ENCODE data around the gene TXNDC8.
"Not testable (repeated sequence)": the region's sequence is repeated elsewhere in the genome, so short reads cannot be mapped to it uniquely, and the experiment has no call there.

Gene TXNDC8

DNA sequence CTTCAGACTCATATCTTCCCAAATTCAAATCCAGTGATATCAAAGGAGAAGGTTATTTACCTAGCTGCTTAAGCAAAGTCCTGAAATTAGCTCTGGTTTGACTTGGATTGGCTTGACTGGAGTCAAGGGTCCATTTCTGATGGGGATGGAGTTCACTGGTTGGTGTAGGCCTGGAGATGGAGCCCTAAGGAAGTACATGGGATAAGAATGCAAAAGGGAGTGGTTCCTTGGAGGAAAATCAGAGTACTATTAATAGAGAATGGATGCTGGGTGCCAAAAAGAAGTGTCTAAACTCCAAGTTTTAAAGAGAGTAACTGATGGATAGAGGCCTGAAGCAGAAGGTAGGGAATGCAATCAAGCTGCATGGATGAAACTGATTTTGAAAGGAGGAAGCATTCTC is 13.8 kb downstream of the TXNDC8 start:
- no peak for DNase-seq

DNA sequence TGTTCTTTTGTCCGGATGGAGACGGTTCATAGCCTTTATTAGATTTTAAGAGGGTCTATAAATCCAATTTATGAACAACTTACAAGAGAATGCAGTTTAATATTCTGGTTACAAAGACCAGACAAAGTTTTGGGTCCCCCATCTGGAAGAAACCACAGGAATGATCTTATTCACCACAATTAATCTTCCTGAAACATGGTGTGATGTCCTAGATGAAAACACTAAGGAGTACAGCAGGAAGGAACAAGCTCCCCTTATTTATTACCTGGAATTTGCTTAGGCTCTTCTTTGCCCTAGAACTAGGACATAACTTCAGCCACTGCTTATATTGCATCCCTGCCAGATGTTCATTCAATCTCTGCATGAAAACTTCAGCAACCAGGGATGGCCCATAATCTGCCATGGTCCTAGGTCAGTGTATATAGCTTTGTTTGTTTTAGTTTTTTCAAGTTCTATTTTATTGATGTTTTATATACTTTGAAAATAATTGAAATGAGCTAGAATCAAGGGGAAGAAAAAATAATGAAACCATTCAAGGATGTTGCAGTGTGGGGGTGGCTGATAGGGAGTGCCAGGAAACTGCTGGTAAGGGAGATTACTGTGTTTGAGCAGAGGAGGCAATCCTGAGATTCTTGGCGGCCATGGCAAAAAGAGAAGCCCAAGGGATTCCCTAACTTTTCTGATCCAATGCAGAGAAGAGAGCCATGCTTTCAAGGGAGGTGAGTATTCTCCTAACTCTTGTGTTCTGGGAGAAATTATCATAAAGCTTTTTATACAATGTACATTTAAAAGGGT is 16.8 kb downstream of the TXNDC8 start:
- DNase-seq, result no peak

DNA sequence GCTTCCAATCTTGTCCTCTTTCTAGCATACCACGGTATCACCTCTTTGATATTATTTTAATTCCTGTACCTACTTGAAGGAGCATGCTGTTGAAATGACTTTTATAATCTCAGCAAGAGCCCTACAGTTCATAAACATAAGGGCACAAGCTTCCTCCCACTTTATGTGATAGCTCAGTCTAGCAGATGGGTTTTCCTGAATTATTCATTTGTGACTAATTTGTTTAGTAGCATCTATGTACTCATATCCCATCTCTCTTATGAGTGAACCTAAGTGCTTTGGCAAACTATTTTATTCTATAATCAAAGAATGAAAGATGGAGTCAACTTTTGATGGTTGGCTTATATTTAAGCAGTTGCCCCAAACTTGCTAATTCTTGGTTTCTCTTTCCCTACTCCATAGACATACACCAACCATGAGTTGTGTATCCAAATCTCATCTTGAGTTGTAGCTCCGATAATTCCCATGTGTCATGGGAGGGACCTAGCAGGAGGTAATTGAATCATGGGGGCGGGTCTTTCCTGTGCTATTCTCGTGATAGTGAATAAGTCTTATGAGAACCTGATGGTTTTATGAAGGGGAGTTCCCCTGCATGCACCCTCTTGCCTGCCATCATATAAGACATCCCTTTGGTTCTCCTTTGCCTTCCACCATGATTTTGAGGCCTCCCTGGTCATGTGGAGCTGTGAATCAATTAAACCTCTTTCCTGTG is 17.7 kb downstream of the TXNDC8 start:
- DNase-seq, result no peak

DNA sequence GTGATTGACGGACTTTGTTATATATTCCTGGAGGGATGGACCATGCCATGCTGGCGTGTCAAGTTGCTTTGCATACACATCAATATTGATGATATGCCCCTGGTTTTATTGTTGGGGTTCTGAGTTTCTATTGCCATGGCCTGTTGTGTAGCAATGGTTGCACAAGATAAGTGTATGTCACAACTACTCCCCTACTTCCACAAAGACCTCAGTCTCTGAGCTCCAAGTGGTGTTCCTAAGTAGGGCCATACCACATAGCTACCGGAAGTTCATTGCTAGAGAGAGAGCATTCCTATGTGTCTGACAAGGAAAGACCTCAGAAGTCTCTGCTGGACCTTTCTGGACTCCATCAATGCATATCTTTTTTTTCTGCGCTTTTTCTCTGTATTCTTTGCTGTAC is 19.8 kb downstream of the TXNDC8 start:
- DNase-seq, result no peak

DNA sequence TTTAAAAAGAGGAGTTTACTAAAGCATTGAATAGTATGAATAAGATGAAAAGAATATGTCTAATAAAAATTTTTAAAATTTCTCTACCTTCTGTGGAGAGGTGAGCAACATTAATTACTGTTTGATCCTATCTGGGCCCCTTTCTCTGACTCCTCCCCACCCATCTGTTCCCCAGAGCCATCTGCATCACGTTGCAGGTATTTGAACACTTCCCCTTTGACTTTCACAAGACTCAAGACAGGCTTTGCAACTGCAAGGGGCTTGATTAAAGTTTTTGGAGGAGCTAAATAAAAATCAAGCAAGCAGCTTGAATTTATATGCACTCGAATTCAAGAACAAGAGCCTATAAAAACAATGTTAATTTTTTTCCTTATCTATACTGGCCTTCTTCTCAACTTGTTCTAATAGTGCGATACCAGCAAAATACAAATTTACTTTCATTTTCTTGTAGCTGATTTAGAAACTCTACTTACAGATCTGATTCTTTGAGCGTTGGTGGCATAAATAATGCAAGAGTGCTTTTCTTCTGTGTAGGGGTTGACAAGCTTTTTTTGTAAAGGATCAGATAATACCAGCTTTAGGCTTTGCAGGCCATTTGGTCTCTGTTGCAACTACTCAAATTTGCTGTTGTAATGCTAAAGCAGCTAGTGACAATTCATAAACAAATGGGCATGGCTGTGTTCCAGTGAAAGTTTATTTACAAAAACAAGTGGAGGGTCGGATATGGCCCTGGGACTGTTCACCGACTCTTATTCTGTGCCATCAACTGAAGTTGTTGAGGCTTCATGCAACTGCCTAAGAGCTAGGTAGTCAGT is 21.2 kb downstream of the TXNDC8 start:
- no peak for DNase-seq

DNA sequence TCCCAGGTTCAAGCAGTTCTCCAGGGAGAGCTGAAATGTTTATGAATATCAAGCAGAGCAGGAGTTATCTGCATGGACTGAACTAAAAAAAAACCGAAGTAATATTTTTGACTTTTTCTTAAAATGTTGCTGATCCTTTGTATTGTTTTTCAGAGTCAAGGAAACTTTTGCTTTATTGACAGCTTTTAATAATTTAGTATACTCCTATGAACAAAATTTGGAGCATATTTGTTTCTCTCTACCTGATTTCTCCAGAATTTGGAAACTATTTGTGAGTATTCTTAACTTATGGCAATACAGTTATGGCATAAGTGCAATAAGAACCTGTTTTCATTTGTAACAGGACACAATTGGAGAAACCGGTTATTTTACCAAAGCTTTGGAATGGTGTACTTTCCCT is 25.7 kb downstream of the TXNDC8 start:
- DNase-seq, result not testable (repeated sequence)

DNA sequence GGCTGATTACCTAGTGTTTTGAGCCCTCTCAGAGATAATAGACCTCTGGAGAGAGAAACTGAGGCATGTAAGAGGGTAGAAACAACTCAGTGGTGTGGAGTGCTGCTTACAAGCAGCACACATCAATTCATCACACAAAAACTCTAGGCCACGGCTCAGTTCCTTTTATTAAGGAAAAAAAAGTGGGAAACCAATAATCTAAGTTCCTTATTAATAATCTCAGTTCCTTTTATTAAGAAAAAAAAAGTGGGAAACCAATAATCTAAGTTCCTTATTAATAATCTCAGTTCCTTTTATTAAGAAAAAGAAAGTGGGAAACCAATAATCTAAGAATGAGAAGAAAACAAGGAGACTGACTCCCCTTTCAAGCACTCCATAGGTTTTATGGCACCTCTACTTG is 28.0 kb downstream of the TXNDC8 start:
- no peak for DNase-seq

DNA sequence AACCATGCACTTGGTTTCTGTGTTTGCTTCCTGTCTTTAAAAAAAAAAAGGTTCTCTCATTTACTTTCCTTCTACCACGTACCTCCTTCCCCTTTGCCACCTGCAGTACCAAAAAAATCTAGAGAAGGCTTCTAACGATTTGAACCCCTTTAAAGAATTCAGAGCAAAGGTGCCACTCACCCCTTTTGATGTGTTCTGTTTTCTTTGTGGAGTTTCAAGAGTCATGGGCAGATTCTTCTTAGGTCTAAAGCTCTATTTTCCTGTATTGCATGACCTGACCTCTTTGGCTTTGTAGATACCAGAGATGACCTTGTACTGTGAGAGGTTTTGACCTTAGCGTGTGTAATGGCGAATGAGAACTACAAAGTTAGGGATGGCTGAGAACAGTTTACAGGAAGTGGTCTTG is 29.0 kb downstream of the TXNDC8 start:
- no peak for DNase-seq

DNA sequence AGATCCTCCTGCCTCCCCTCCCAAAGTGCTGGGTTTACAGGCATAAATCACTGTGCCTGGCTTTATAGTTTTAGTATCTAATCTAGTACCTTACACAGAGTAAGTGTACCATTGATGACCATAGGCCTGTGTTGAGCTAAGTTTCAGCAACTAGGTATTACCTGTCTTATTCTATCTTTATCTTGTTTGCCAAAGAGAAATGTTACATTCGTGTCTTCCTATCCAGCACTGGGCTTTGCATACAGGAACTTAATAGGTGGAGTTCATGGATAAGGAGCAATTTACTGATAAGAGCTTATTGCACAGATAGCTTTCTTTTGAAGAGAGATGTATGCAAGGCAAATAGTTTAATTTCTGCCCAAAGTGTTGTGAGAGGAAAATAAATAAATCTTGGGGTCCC is 30.5 kb downstream of the TXNDC8 start:
- DNase-seq, result no peak

DNA sequence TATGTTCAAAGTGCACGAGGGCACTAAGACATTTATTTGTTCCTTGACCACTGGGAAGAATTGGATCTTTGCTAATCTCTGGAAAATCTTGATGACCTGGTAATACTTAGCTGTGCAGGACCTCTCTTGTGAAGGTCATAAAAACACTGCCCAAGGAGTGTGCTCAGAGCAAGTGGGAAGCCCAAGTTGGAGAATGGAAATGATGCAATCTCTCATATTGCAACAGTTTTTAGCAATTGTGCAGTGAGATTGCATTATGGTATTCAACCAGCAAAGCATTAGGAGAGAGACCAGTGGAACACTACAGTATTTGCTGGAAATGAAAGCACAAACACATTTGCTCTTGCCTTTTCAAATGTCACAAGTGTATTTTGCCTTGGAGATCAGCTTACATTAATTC is 34.5 kb downstream of the TXNDC8 start:
- no peak for DNase-seq

DNA sequence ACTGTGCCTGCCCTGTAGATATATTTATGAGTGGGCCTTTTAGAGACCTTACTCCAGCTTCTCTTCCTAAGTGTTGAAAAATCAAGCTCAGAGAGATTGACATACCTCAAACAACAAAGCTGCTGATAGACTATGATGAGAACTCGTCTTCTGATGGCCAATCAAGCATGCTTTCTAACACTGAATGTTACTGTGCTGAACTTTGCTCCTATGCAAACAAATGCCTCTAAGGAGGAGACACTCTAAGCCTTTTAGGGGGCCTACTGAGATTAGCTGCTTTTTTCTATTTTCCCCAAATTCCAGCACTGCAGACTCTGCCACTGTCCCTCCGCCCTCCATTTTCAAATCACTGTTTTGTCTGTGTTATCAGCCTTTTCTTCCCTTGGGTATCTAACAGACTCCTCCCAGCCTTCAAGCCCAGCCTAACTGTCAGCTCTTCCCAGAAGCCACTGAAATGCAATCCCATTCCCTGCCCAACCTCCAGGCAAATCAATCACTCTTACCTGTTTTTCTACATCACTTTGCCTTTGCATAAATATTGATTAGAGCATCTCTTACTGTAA is 39.5 kb downstream of the TXNDC8 start:
- DNase-seq, result no peak

DNA sequence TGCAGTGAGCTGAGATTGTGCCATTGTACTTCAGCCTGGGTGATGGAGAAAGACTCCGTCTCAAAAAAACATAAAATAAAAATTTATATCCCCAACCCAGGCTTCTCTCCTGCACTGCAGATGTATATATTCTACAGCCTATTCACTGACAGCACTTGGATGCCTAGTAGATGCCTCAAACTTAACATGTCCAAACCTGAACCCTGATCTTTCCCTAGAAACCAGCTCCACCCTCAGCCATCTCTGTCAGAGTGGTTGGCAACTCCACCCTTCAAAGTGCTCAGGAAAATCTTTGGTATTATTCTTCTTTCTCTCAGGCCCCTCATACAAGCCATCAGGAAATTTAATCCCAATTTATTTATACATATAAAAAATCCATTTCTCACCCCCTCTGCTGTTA is 44.4 kb downstream of the TXNDC8 start:
- no peak for DNase-seq

DNA sequence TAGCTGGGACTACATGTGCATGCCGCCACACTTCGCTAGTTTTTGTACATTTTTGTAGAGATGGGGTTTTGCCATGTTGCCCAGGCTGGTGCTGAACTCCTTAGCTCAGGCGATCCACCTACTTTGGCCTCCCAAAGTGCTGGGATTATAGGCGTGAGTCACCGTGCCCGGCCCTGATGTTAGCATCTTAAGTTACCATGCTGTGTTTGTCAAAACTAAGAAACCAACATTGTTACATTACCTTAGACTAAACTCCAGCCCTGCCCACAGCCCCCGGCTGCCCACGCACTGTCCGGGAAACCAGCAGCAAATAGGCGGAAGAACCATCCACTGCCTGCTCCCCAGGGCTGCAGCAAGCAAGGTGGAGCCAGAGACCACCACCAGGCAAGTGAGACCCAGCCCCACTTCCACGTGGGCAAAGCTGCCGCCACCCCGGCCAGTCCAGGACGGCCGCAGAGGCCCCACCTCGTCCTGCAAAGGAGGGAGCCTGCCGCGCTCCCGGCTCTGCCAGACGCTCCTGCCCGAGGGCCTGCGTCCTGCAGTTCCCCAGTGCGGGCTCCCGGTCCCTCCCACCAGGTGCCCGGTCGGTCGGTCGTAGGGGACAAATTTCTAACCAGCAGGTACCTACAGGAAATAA is 45.6 kb downstream of the TXNDC8 start:
- DNase-seq, result no peak

DNA sequence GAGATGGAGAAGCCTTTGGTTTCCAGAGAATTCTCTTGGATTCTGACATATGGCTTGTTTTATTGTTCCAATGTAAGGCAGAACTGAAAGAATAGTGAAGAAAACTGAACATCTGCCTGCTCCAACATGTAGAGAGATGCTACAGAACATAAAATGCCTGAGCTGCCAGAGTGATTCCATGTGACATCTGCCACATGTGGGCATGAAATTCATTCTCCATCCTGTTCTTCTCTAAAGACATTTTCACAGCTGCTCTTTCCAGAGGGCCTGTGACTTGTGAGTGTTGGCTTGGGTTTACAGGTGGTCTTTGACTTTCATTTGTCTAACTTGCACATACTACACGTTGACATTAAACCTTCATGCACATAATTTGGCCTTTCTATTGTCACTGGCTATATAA is 47.7 kb downstream of the TXNDC8 start:
- peak; percentile 44 for DNase-seq

DNA sequence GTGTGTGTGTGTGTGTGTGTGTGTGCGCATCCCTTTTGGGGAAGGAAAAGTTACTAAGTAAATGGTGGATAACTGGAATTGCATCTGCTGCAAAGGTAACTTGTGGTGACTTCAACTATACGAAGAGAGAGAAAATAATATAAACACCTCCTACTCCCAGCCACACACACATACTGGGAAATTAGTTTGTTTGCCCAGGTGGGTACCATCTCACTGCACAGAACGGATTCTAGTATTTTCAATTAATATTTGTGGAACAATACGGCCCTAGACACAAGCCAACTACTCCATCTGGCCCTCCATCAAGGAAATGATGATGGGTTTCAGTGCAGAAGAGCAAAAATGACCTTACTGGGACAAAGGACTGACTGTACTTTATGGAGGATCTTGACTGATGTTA is 49.2 kb downstream of the TXNDC8 start:
- DNase-seq, result no peak

DNA sequence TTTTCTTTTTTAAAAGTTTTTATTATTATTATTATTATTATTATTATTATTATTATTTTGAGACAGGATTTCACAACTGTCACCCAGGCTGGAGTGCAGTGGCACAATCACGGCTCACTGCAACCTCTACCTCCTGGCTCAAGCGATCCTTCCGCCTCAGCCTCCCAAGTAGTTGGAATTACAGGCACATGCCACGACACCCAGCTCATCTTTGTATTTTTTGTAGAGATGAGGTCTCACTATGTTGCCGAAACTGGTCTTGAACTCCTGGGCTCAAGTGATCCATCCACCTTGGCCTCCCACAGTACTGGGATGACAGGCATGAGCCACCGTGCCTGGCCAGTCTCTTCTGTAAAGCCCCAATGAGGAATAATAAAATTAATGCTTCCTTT is 50.4 kb downstream of the TXNDC8 start:
- no peak for DNase-seq

DNA sequence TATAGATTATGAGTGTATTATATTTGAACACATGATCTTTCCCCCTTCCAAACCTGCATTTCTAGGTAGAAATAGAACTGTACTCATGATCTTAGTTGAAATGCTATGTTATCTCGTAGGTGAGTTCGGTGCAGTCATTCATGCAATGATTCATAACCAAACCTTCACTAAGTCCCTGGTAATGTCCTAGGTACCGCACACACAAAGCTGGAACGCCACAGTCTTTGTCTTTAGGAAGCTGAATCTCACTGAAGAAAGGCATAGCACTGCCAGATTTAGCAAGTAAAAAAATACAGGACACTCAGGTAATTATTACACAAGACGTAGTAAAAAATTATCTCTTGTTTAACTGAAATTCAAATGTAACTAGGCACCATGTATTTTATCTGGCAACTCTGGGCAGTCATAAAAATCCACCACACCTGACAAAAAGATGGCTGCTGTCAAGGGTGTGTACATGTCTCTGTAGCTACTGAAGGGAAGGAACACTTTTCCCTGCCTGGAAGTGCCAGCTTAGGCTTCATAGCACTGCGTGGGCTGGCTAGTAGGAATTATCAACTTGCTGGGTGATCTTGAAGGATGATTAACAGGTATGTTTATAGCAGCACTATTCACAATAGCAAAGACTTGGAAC is 53.3 kb downstream of the TXNDC8 start:
- peak; percentile 53 for DNase-seq

DNA sequence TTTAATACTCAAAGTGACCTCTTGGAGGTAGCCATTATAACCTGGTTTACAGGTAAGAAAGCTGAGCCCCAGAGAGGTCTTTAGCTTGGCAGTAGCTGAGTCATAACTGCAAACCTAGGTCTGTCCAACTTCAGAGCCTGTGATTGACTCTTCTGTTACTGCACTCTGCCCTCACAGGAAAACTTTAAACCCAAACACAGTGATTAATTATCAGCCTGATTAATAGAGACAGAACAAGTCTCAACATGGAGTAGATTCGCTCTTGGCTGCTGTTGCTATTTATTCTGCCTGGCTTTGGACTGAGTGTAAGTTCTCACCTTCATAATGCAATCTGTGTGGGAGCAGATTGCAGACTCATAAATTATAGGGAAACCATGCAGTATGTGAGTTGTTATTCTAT is 53.9 kb downstream of the TXNDC8 start:
- DNase-seq, result peak; percentile 76

DNA sequence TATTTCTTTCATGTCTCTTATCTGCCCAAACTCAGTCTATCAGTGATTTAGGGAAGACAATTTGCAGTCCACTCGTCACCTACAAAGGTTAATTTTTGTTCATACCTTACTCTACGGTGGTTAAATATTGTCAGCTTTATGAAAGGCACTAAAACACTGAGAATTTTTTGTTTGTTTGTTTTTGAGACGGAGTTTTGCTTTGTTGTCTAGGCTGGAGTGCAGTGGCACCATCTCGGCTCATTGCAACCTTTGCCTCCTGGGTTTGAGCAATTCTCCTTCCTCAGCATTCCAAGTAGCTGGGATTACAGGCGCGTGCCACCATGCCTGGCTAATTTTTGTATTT is 55.0 kb downstream of the TXNDC8 start:
- no peak for DNase-seq

DNA sequence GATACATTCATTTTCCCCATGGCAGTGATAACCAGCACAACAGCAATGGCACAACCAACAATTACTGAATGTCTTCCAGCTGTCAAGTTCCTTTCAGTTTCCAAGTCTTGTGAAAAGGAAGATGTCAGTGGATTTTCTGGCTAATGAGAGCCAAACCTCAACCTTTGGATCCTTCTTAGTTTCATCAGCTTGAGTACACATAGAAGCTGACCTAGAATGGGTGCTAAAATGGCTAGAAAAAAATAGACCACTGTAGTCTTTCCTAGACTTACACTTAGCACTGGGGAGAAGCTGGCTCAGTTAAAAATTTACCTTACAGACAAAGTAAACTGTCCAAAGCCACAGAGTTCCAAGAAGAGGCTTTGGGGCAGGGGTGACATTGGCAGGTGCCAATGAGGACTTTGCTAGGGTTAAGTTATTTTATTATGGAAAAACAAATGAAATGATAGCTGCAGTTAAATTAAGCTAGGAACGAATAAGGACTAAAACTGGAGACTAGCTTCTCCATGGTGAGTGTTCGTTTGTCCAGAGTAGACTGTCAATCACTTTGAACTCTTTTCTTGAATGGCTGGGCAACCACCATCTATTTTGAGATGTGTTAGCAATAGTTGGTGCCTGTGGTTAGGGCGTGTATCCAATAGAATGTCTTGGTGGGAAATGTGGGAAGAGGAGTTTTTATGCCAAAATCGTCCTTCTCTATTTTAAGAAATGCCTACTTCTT is 55.5 kb downstream of the TXNDC8 start:
- no peak for DNase-seq

DNA sequence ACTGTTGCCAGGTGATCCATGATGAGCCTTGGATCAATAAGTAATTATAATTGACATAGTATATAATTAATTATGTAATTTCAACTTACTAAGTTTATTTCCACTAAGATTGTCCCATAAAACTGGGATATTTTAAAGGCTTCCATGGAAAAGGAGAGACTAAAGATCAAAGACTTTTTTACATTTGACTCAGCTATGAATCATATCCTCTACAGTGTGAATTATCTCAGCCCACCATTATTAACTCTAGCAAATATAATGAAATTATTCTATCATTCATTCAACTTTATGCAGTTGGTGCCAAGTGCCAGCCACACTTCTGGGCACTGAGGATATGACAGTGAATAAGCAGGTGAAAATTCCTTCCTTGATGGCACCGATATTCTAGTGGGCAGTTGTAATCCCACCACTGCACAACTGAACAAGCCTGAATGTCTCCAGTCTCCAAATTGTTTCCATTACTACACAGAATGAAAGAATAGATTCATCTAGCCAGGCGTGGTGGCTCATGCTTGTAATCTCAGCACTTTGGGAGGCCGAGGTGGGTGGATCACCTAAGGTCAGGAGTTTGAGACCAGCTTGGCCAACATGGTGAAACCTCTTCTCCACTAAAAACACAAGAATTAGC is 59.5 kb downstream of the TXNDC8 start:
- no peak for DNase-seq

Measured in NCI-H1694 treated with DMSO at 0.1 percent for 48 hours (cell line).